Measurements from ENCODE around the gene YJU2. TPM values are rescaled to one million over a fixed set of nuclear protein-coding genes. Genes with fewer than 3 reads are reported as not detected.
"Not testable (repeated sequence)": the region's sequence is repeated elsewhere in the genome, so short reads cannot be mapped to it uniquely, and the experiment has no call there.

Gene YJU2
- total RNA-seq, 1 donor from 2014 or later = 40.7 TPM

- Mint-ChIP-seq H3K4me1 (peaks cover 11% of the 10 kb centered on the region), H3K27me3 (no peaks in the 10 kb centered on the region), H3K27ac (no peak overlapping the region), H3K36me3 (ENCODE audit: low read depth) (no peaks in the 10 kb centered on the region), H3K9me3 (no peaks in the 10 kb centered on the region), H3K4me3 (no peak overlapping the region)
- POLR2A ChIA-PET = no interaction called here
- intact Hi-C loops (cut with micrococcal nuclease) = no loop called here
- CTCF ChIA-PET = no interaction called here
- DNase-seq (no peak), ATAC-seq (ENCODE audit: low read depth) (no peak)
- no peak for TF ChIP-seq CTCF (IDR thresholded peaks at IDR 0.05)
These were observed 29.2 kb upstream of the YJU2 start for GRCh38 chr19:4217429-4218264.

- H3K36me3 Mint-ChIP-seq (ENCODE audit: low read depth); H3K4me3 Mint-ChIP-seq; H3K27ac Mint-ChIP-seq; intact Hi-C loops (cut with micrococcal nuclease); H3K9me3 Mint-ChIP-seq; H3K27me3 Mint-ChIP-seq; ATAC-seq (ENCODE audit: low read depth); POLR2A ChIA-PET; DNase-seq: not testable (repeated sequence)
- H3K4me1 Mint-ChIP-seq = peaks cover 11% of the 10 kb centered on the region
- CTCF ChIA-PET = interaction anchor here (1.1 kb wide), 1 partner anchor 14 kb away, joined by 3 read pairs; no protein-coding TSS in a partner anchor
These were observed 28.4 kb upstream of the YJU2 start for GRCh38 chr19:4218523-4218922.

- ChIA-PET POLR2A (interaction anchor here (0.6 kb wide), 2 partner anchors 88 to 409 kb away, joined by 3 read pairs; no protein-coding TSS in a partner anchor), CTCF (no interaction called here)
- no peak for TF ChIP-seq CTCF (IDR thresholded peaks at IDR 0.05)
These were observed 26.7 kb upstream of the YJU2 start for GRCh38 chr19:4220188-4220587.

GRCh38 chr19:4224470-4224869 lies 22.4 kb upstream of the YJU2 start:
- CTCF ChIA-PET = no interaction called here
- POLR2A ChIA-PET = no interaction called here
- Mint-ChIP-seq H3K27ac (no peak overlapping the region), H3K27me3 (no peaks in the 10 kb centered on the region), H3K4me1 (peaks cover 11% of the 10 kb centered on the region), H3K9me3 (no peaks in the 10 kb centered on the region), H3K4me3 (no peak overlapping the region), H3K36me3 (ENCODE audit: low read depth) (no peaks in the 10 kb centered on the region)
- DNase-seq (no peak), ATAC-seq (ENCODE audit: low read depth) (no peak)
- intact Hi-C loops (cut with micrococcal nuclease) = no loop called here
- TF ChIP-seq CTCF (IDR thresholded peaks at IDR 0.05) = no peak

More at GRCh38 chr19:4220188-4220587, 26.7 kb upstream of the YJU2 start:
- H3K4me1 Mint-ChIP-seq = peaks cover 3% of the 10 kb centered on the region
- H3K27me3 Mint-ChIP-seq = no peaks in the 10 kb centered on the region
- H3K36me3 Mint-ChIP-seq (ENCODE audit: low read depth) = no peaks in the 10 kb centered on the region
- ATAC-seq (ENCODE audit: low read depth) (no peak), DNase-seq (no peak)
- H3K27ac Mint-ChIP-seq = no peak overlapping the region
- H3K9me3 Mint-ChIP-seq = no peaks in the 10 kb centered on the region
- intact Hi-C loops (cut with micrococcal nuclease) = no loop called here
- no peak overlapping the region for H3K4me3 Mint-ChIP-seq

GRCh38 chr19:4225885-4226284 lies 21.0 kb upstream of the YJU2 start:
- no peak for TF ChIP-seq CTCF (IDR thresholded peaks at IDR 0.05)
- ATAC-seq (ENCODE audit: low read depth) (no peak), DNase-seq (no peak)
- Mint-ChIP-seq H3K27me3 (no peaks in the 10 kb centered on the region), H3K9me3 (no peaks in the 10 kb centered on the region), H3K4me3 (no peak overlapping the region), H3K27ac (no peak overlapping the region), H3K36me3 (ENCODE audit: low read depth) (peaks cover 3% of the 10 kb centered on the region), H3K4me1 (peaks cover 15% of the 10 kb centered on the region)
- ChIA-PET CTCF (no interaction called here), POLR2A (no interaction called here)
- intact Hi-C loops (cut with micrococcal nuclease) = no loop called here

Measured in activated B cell treated with CpG ODN at 0.5 μM for 24 hours (primary cell).